Brain microvascular endothelial cell (primary cell): ENCODE measurements around the gene PRKCD.

Source experiments
- DNase-seq: peaks from one replicate; pipeline ENCODE4 v3.0.0-alpha.2; 2020
- H3K27ac ChIP-seq: fragments of 250-450 bp; sonication (Bioruptor Pico); 2 replicates; pipeline ENCODE4 v1.5.1; 2020; ENCODE audit warnings: mild to moderate bottlenecking, moderate library complexity
- H3K27me3 ChIP-seq: fragments of 250-450 bp; sonication (Bioruptor Pico); replicated peaks from 2 replicates; pipeline ENCODE4 v1.5.1; 2020; ENCODE audit warnings: mild to moderate bottlenecking
- H3K36me3 ChIP-seq: fragments of 250-450 bp; sonication (Bioruptor Pico); replicated peaks from 2 replicates; pipeline ENCODE4 v1.5.1; 2020; ENCODE audit warnings: mild to moderate bottlenecking
- H3K4me3 ChIP-seq: 2 replicates; pipeline ENCODE4 v1.5.1; 2011; ENCODE audit warnings: low read depth, mild to moderate bottlenecking, control low read depth, low read length, moderate library complexity
- in situ Hi-C: cut with HindIII; loops from 2 replicates; pipeline ENCODE4 v1.10.0; 2017; ENCODE audit warnings: low sequenced_read_pairs, low pct_ligation_motif_present
- TF ChIP-seq, protein P1 (sequence below): IDR thresholded peaks from 2 replicates; pipeline ENCODE4 v1.5.1; 2011; ENCODE audit warnings: low read depth, mild to moderate bottlenecking, moderate library complexity, low read length, control low read depth, inconsistent platforms; ENCODE audit errors: missing control alignments

The PRKCD gene

DNA sequence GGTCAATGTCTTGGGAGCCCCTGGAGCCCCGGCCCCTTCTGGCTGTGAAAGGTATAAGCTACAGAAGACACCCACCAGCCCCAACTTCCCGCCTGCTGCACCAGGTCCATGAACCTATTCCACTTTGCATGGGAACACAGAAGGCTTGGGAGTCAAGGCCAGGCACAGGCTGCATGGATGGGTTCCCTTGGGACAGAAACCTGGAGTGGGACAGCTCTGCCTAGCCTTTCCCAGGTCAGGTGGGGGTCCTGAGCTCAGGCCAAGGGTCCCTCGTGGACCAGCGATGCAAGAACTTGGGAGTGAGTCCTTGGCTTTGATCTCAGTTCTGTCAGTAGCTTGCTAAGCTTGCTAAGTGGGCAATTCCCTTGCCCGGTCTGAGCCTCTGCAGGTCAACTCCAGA, 69.8 kb downstream of the PRKCD start:
- TF ChIP-seq, protein P1, sequence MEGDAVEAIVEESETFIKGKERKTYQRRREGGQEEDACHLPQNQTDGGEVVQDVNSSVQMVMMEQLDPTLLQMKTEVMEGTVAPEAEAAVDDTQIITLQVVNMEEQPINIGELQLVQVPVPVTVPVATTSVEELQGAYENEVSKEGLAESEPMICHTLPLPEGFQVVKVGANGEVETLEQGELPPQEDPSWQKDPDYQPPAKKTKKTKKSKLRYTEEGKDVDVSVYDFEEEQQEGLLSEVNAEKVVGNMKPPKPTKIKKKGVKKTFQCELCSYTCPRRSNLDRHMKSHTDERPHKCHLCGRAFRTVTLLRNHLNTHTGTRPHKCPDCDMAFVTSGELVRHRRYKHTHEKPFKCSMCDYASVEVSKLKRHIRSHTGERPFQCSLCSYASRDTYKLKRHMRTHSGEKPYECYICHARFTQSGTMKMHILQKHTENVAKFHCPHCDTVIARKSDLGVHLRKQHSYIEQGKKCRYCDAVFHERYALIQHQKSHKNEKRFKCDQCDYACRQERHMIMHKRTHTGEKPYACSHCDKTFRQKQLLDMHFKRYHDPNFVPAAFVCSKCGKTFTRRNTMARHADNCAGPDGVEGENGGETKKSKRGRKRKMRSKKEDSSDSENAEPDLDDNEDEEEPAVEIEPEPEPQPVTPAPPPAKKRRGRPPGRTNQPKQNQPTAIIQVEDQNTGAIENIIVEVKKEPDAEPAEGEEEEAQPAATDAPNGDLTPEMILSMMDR: no peak
- H3K27ac ChIP-seq: no peak overlapping the region
- H3K4me3 ChIP-seq: no peak overlapping the region
- in situ Hi-C loops: no loop called here
- H3K27me3 ChIP-seq: no peaks in the 10 kb centered on the region
- H3K36me3 ChIP-seq: peaks cover 94% of the 10 kb centered on the region
- DNase-seq: no peak

DNA sequence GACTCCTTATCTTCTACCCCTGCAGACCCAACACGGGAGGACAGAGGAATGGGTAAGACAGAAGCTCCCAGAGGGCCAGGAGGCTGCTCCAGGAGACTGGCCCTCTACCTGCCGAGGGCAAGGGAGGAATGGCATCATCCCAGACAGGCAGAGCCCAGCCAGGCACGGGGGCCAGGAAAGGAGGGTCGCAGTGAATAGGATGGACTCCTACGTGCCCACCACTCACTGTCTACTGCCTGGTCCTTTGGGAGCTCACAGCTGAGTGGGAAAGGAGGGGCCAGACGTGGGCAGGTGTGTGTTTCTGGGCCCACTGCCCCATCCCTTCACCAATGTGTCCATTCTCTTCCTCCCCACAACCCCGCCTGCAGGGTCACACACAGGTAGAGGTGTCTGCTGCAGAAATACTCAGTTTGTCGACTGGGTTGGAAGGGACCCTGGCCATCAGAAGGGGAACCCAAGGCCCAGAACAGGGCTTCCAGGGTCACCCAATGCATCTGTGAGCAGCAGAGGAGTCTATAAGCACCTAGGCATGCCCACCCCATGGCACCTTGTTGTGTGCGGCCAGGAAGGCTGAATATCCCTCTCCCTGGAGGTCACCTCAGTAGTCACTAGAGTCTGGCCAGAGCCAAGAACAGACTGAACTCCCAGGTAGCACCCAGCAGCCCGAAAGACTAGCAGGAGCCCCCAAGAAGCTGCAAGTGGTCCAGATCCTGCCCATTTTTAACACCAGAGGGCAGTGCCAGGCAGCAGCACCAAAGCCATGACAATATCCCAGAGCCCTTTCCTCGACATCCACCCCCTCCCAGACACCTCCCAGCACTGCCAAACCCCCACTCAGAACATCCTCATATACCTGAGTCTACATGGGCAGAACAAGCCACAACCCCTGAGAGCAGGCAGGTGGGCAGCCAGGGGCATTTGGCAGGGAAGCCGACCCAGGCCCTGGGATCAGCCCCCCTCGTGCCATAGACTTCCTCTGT, 70.8 kb downstream of the PRKCD start:
- in situ Hi-C loops: no loop called here
- Histone ChIP-seq H3K4me3 (no peak overlapping the region), H3K36me3 (peaks cover 92% of the 10 kb centered on the region), H3K27ac (no peak overlapping the region), H3K27me3 (no peaks in the 10 kb centered on the region)
- TF ChIP-seq, protein P1: peak; percentile 30
- no peak for DNase-seq

GRCh38 chr3:53232641-53233377, 71.8 kb downstream of the PRKCD start:
- Histone ChIP-seq H3K27ac (no peak overlapping the region), H3K27me3 (no peaks in the 10 kb centered on the region), H3K36me3 (peaks cover 88% of the 10 kb centered on the region), H3K4me3 (no peak overlapping the region)
- DNase-seq: no peak
- TF ChIP-seq, protein P1: no peak
- in situ Hi-C loops: no loop called here

DNA sequence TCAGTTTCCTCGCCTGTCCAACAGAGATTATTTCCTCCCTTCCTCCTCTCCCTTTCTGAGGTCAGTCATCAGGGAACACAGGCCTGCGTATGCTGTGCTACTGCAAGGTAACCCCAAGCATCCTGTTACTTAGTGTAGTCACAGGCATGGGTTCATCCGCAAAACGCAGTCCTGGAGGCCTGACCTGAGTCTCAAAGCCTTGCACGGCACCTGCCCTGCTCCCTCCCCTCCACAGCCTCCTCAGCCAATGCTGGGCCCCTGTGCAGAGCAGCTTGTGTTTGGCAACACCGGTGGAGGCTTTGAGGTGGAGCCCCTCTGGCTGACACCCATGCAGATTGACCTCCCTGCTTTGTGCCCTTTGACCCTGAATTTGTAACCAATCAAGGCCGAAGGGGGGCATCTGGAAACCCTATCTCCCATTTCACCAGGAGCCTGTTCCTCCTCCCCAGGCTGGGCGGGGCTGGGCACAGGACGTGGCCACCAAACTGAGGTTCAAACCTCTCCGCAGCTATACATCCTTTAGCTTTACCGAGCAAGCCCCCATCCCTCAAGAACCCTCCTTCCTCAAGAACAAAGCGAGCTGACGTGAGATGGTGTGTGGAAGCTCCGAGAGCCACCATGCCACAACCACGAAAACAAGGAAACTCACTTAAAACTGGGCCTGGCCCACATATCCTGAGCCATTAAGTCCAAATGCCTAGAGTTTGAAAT, 73.3 kb downstream of the PRKCD start:
- H3K36me3 ChIP-seq: peaks cover 83% of the 10 kb centered on the region

GRCh38 chr3:53234841-53235232, 73.8 kb downstream of the PRKCD start:
- Histone ChIP-seq H3K4me3 (no peak overlapping the region), H3K27ac (no peak overlapping the region), H3K36me3 (peaks cover 83% of the 10 kb centered on the region), H3K27me3 (no peaks in the 10 kb centered on the region)
- in situ Hi-C loops: no loop called here
- TF ChIP-seq, protein P1: no peak
- no peak for DNase-seq

More for the DNA sequence above, 73.3 kb downstream of the PRKCD start:
- Histone ChIP-seq H3K4me3 (no peak overlapping the region), H3K27ac (no peak overlapping the region), H3K27me3 (no peaks in the 10 kb centered on the region)
- in situ Hi-C loops: no loop called here
- TF ChIP-seq, protein P1: no peak
- DNase-seq: no peak
